PC-9 (cell line): Measurements from ENCODE around the gene PPP2R2C. TPM values are rescaled to one million over a fixed set of nuclear protein-coding genes. Genes with fewer than 3 reads are reported as not detected.
A peak's percentile ranks its signal among the peaks of the same experiment; 100 is the strongest.

Source experiments
- BruUV-seq: library from RNA; stranded (reverse); fragments of 400-500 nt; replicated peaks from 2 replicates; lab custom pipeline; 2021; lab: Mats Ljungman, UMichigan
- CTCF ChIA-PET: fragments of 300-600 bp; sonication (Branson Sonifier 250); formaldehyde crosslinking; loops from one replicate; lab custom pipeline; 2022; ENCODE audit warnings: antibody characterized with exemption; lab: Charles Lee
- POLR2A ChIA-PET: fragments of 300-600 bp; sonication (Branson Sonifier 250); formaldehyde crosslinking; loops from one replicate; lab custom pipeline; 2022; ENCODE audit warnings: antibody characterized with exemption; ENCODE audit not compliant: unreplicated experiment; lab: Charles Lee
- DNase-seq, 2 experiments: peaks; one replicate each; pipeline versions ENCODE4 v3.0.0 to v3.0.0-alpha.2; 2015 to 2022; ENCODE audit warnings: mixed read lengths in 1 of 2
- H2AFZ ChIP-seq: fragments of 200-600 bp; sonication (generic); 2 replicates; pipeline ENCODE4 v1.8.1; 2017; ENCODE audit warnings: antibody characterized with exemption
- H3F3A ChIP-seq: fragments of 200-600 bp; sonication (generic); 2 replicates; pipeline ENCODE4 v1.8.1; 2017; ENCODE audit warnings: antibody characterized with exemption, mild to moderate bottlenecking, low read depth; ENCODE audit not compliant: insufficient read depth
- H3K27ac ChIP-seq: fragments of 200-600 bp; sonication (generic); 2 replicates; pipeline ENCODE4 v1.6.1; 2016; ENCODE audit warnings: mixed run types
- H3K27me3 ChIP-seq: fragments of 200-600 bp; sonication (generic); 2 replicates; pipeline ENCODE4 v1.6.1; 2016; ENCODE audit warnings: low read depth, mixed run types; ENCODE audit not compliant: insufficient read depth
- H3K36me3 ChIP-seq: fragments of 200-600 bp; sonication (generic); 2 replicates; pipeline ENCODE4 v1.6.1; 2016; ENCODE audit warnings: low read depth, mixed run types
- H3K4me1 ChIP-seq: fragments of 200-600 bp; sonication (generic); replicated peaks from 2 replicates; pipeline ENCODE4 v1.6.1; 2016; ENCODE audit warnings: mixed run types; ENCODE audit not compliant: insufficient read depth
- H3K4me2 ChIP-seq: fragments of 200-600 bp; sonication (generic); 2 replicates; pipeline ENCODE4 v1.6.1; 2017; ENCODE audit warnings: mixed run types
- H3K4me3 ChIP-seq: fragments of 200-600 bp; sonication (generic); 2 replicates; pipeline ENCODE4 v1.6.1; 2016; ENCODE audit warnings: mixed run types
- H3K79me2 ChIP-seq: fragments of 200-600 bp; sonication (generic); 2 replicates; pipeline ENCODE4 v1.6.1; 2017; ENCODE audit warnings: low read depth, mixed run types
- H3K9me2 ChIP-seq: fragments of 200-600 bp; sonication (generic); 2 replicates; pipeline ENCODE4 v1.8.1; 2017; ENCODE audit warnings: mild to moderate bottlenecking; ENCODE audit not compliant: insufficient read depth
- H3K9me3 ChIP-seq: fragments of 200-600 bp; sonication (generic); 2 replicates; pipeline ENCODE4 v1.8.1; 2016; ENCODE audit warnings: low read depth; ENCODE audit not compliant: insufficient read depth
- H4K20me1 ChIP-seq: fragments of 200-600 bp; sonication (generic); 2 replicates; pipeline ENCODE4 v1.8.1; 2017; ENCODE audit not compliant: insufficient read depth
- CTCF ChIP-seq: fragments of 200-600 bp; sonication (generic); conservative IDR thresholded peaks from 2 replicates; pipeline ENCODE4 v1.6.1; 2017; ENCODE audit warnings: mixed run types, antibody characterized with exemption, mild to moderate bottlenecking, moderate library complexity
- EZH2 ChIP-seq: fragments of 200-600 bp; sonication (generic); IDR thresholded peaks from 2 replicates; pipeline ENCODE4 v1.8.0; 2017; ENCODE audit warnings: antibody characterized with exemption, low read depth
- intact Hi-C: fragments of 100-400 bp; cut with micrococcal nuclease; formaldehyde crosslinking; loops from one replicate; pipeline ENCODE4 v1.10.0; 2022; ENCODE audit not compliant: unreplicated experiment
- total RNA-seq: library from RNA; stranded (reverse); gene quantifications from 2 replicates; pipeline ENCODE4 v1.2.3, GENCODE V29; 2021

Gene PPP2R2C
- total RNA-seq, 1 experiment from 2014 or later: 40.9 TPM

GRCh38 chr4:6273661-6273990 lies 198.8 kb downstream of the PPP2R2C start:
- ChIA-PET CTCF (no interaction called here), POLR2A (no interaction called here)

GRCh38 chr4:6272863-6273660 lies 199.4 kb downstream of the PPP2R2C start:
- Histone ChIP-seq H3K9me2 (no peaks in the 10 kb centered on the region), H3K27ac (peak overlapping the region; percentile 38), H2AFZ (no peak overlapping the region), H3K9me3 (no peaks in the 10 kb centered on the region), H3K4me1 (peaks cover 40% of the 10 kb centered on the region), H3K79me2 (peaks cover 11% of the 10 kb centered on the region; the same call in 1 of the 2 replicates), H3K4me3 (peak overlapping the region; percentile 23; the same call in 1 of the 2 replicates), H3K27me3 (no peaks in the 10 kb centered on the region), H3F3A (peaks cover 22% of the 10 kb centered on the region), H4K20me1 (peaks cover 27% of the 10 kb centered on the region), H3K4me2 (peak overlapping the region; percentile 61), H3K36me3 (no peaks in the 10 kb centered on the region)
- intact Hi-C loops: loop anchor here (2.0 to 5.0 kb wide), 2 partner anchors 40 to 414 kb away; no protein-coding TSS in a partner anchor
- CTCF ChIA-PET: no interaction called here
- no TSS peak for BruUV-seq
- POLR2A ChIA-PET: no interaction called here
- TF ChIP-seq CTCF (no peak; the same call in 1 of the 2 replicates), EZH2 (no peak)
- DNase-seq: peak; percentile 75 to 86

More at GRCh38 chr4:6273661-6273990, 198.8 kb downstream of the PPP2R2C start:
- H3K27ac ChIP-seq: peak overlapping the region; percentile 38
- H2AFZ ChIP-seq: no peak overlapping the region
- H3K9me2 ChIP-seq: no peaks in the 10 kb centered on the region
- H3K4me3 ChIP-seq: peak overlapping the region; percentile 23; the same call in 1 of the 2 replicates
- H3K9me3 ChIP-seq: no peaks in the 10 kb centered on the region
- no peaks in the 10 kb centered on the region for H3K27me3 ChIP-seq
- no TSS peak for BruUV-seq
- H3F3A ChIP-seq: peaks cover 22% of the 10 kb centered on the region
- DNase-seq: no peak
- TF ChIP-seq CTCF (no peak), EZH2 (no peak)
- peaks cover 39% of the 10 kb centered on the region for H3K4me1 ChIP-seq
- H4K20me1 ChIP-seq: peaks cover 27% of the 10 kb centered on the region
- peaks cover 11% of the 10 kb centered on the region; the same call in 1 of the 2 replicates for H3K79me2 ChIP-seq
- no peaks in the 10 kb centered on the region for H3K36me3 ChIP-seq
- H3K4me2 ChIP-seq: peak overlapping the region; percentile 61
- intact Hi-C loops: loop anchor here (2.0 to 5.0 kb wide), 2 partner anchors 39 to 414 kb away; no protein-coding TSS in a partner anchor

- H4K20me1 ChIP-seq: peaks cover 27% of the 10 kb centered on the region
- POLR2A ChIA-PET: no interaction called here
- peaks cover 11% of the 10 kb centered on the region; the same call in 1 of the 2 replicates for H3K79me2 ChIP-seq
- H3K9me2 ChIP-seq: no peaks in the 10 kb centered on the region
- intact Hi-C loops: loop anchor here (2.0 to 5.0 kb wide), 2 partner anchors 41 to 415 kb away; no protein-coding TSS in a partner anchor
- peaks cover 40% of the 10 kb centered on the region for H3K4me1 ChIP-seq
- no peaks in the 10 kb centered on the region for H3K36me3 ChIP-seq
- H3K27me3 ChIP-seq: no peaks in the 10 kb centered on the region
- peaks cover 22% of the 10 kb centered on the region for H3F3A ChIP-seq
- no peak overlapping the region for H3K4me3 ChIP-seq
- peak in 1 of 2 experiments; percentile 81 for DNase-seq
- no peak overlapping the region for H2AFZ ChIP-seq
- TF ChIP-seq EZH2: no peak
- H3K27ac ChIP-seq: no peak overlapping the region
- peak overlapping the region; percentile 85 for H3K4me2 ChIP-seq
- no TSS peak for BruUV-seq
- no peaks in the 10 kb centered on the region for H3K9me3 ChIP-seq
- CTCF ChIA-PET: no interaction called here
Observed at GRCh38 chr4:6271701-6272465, 200.5 kb downstream of the PPP2R2C start.
